GM13976 (cell line): ENCODE results near the gene RABEP1.

ENCODE experiments used
- DNase-seq: peaks from one replicate; pipeline ENCODE4 v3.0.0; 2012; ENCODE audit warnings: low spot score
- CTCF ChIP-seq: IDR thresholded peaks from 2 replicates; pipeline ENCODE4 v1.5.1; 2012; ENCODE audit warnings: borderline replicate concordance, mild to moderate bottlenecking; ENCODE audit not compliant: insufficient read depth; ENCODE audit errors: extremely low read depth, missing control alignments, control extremely low read depth
- in situ Hi-C: fragments of 300-500 bp; cut with MboI; formaldehyde crosslinking; loops from one replicate; pipeline ENCODE4 v1.12.0; 2022; ENCODE audit warnings: low sequenced_read_pairs, mixed read lengths, inconsistent platforms; ENCODE audit not compliant: unreplicated experiment

The RABEP1 gene

GRCh38 chr17:5355421-5356129, 73.5 kb downstream of the RABEP1 start:
- TF ChIP-seq CTCF: no peak
- in situ Hi-C loops: no loop called here
- DNase-seq: no peak

- no peak for TF ChIP-seq CTCF
- DNase-seq: no peak
- in situ Hi-C loops: loop anchor here (10.0 kb wide), 1 partner anchor 63 kb away; the partner anchor contains the start of gene RPAIN
Observed at GRCh38 chr17:5361426-5361825, 79.3 kb downstream of the RABEP1 start.

- no peak for DNase-seq
- in situ Hi-C loops: loop anchor here (10.0 kb wide), 1 partner anchor 63 kb away; the partner anchor contains the start of gene RPAIN
- TF ChIP-seq CTCF: no peak
Observed at GRCh38 chr17:5362162-5362811, 80.2 kb downstream of the RABEP1 start.

- DNase-seq: no peak
- TF ChIP-seq CTCF: no peak
- in situ Hi-C loops: loop anchor here (10.0 kb wide), 1 partner anchor 61 kb away; the partner anchor contains the start of gene RPAIN
Observed at GRCh38 chr17:5364156-5364555, 82.1 kb downstream of the RABEP1 start.

DNA sequence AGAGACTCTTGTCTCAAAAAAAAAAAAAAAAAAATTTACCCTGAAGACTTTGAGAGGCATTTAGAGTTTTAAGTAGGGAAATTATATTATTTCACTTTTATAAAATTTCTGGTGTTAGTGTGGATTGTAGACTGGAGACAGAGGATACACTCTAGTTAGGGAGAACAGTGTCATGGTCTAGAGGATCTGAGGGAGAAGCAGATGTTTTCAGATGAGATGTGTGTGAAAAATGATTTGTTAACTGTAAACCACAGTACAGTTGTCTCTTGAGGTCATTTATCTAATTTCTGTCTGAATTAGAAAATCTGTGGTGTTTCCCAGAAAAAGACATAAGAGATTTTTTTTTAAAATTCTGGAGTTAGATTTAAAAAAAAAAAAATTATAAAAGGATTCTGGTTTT, 82.6 kb downstream of the RABEP1 start:
- TF ChIP-seq CTCF: no peak
- no peak for DNase-seq
- in situ Hi-C loops: loop anchor here (10.0 kb wide), 1 partner anchor 60 kb away; the partner anchor contains the start of gene RPAIN

- in situ Hi-C loops: loop anchor here (10.0 kb wide), 1 partner anchor 59 kb away; the partner anchor contains the start of gene RPAIN
- DNase-seq: no peak
- TF ChIP-seq CTCF: no peak
Observed at GRCh38 chr17:5365831-5366230, 83.7 kb downstream of the RABEP1 start.
